Measurements from ENCODE around the gene OR52B2. TPM values are rescaled to one million over a fixed set of nuclear protein-coding genes. Genes with fewer than 3 reads are reported as not detected.

Gene OR52B2
- total RNA-seq, 2 experiments from 2014 or later: not detected

DNA sequence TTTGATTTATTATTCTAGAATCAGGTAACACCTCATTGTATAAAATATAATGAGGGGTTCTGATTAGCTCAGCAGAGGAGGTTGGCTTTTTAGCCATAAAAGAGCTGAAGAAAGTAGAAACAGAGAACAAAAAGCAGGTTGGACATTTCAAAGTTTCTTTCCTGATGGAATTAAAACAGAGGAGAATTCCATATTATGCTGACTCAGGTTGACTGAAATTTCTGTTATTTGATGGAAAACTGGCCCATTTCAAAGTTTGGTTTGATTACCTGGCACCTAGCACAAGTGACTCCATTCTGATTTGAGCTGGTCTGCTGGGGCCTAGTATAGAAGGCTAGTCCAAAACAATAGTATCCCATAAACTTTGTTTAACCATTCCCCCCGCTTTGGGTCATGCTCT lies 37.7 kb downstream of the OR52B2 start:
- DNase-seq (no peak), ATAC-seq (no peak)
- Mint-ChIP-seq H3K27me3 (peaks cover 2% of the 10 kb centered on the region), H3K4me3 (no peak overlapping the region), H3K4me1 (no peaks in the 10 kb centered on the region), H3K27ac (no peak overlapping the region), H3K36me3 (no peaks in the 10 kb centered on the region), H3K9me3 (ENCODE audit: low read depth) (no peaks in the 10 kb centered on the region)
- CTCF ChIA-PET: no interaction called here

DNA sequence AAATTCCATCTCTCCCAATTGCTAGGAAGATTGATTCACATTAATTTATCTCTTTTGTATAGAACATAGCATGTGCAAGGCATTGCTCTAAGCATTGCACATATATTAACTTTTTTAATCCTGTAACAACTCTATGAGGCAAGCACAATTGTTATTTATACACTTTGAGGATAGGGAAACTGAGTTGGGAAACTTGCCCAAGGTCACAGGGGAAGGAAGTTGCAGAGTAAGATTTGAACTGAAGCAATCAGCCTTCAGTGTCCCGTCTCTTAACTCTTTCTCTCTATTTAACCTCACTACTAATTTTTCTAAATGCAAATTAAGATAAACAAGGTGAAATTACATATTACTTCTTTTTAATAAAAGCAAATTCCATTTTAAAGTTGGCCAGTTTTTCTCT lies 40.5 kb downstream of the OR52B2 start:
- H3K27ac Mint-ChIP-seq: no peak overlapping the region
- CTCF ChIA-PET: no interaction called here
- H3K36me3 Mint-ChIP-seq: no peaks in the 10 kb centered on the region
- H3K27me3 Mint-ChIP-seq: no peaks in the 10 kb centered on the region
- H3K9me3 Mint-ChIP-seq (ENCODE audit: low read depth): no peaks in the 10 kb centered on the region
- DNase-seq: no peak
- H3K4me1 Mint-ChIP-seq: no peaks in the 10 kb centered on the region
- no peak overlapping the region for H3K4me3 Mint-ChIP-seq
- no peak for ATAC-seq

DNA sequence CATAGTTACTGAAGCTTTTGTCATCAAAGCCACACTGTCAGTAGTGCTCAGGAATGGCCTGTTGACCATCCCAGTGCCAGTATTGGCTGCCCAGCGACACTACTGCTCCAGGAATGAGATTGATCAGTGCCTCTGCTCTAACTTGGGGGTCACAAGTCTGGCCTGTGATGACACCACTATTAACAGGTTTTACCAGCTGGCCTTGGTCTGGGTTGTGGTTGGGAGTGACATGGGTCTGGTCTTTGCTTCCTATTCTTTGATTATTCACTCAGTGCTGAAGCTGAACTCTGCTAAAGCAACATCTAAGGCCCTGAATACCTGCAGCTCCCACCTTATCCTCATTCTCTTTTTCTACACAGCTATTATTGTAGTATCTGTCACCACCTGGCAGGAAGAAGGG lies 41.1 kb downstream of the OR52B2 start:
- Mint-ChIP-seq H3K27me3 (no peaks in the 10 kb centered on the region), H3K4me1 (no peaks in the 10 kb centered on the region), H3K27ac (no peak overlapping the region), H3K9me3 (ENCODE audit: low read depth) (no peaks in the 10 kb centered on the region), H3K36me3 (no peaks in the 10 kb centered on the region), H3K4me3 (no peak overlapping the region)
- ATAC-seq: no peak
- DNase-seq: no peak
- CTCF ChIA-PET: no interaction called here

DNA sequence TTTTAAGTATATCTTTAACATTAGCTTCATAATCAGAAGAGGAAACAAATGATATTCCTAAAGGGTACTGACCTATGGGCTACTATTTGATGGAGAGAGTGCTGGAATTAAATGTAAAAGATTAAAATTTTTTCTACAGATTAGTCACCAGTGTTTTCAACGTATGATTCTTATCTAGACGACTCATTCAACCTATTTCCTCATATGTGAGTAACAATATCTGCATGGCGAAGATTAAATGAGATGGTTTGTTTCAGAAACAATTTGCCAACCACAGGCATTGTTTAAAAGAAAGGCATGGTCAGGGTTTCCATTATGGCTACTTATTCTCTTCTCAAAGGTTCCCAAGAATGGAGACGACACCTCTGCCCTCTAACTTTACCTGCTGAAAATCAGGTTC lies 42.2 kb downstream of the OR52B2 start:
- Mint-ChIP-seq H3K27ac (no peak overlapping the region), H3K4me1 (no peaks in the 10 kb centered on the region), H3K27me3 (no peaks in the 10 kb centered on the region), H3K9me3 (ENCODE audit: low read depth) (no peaks in the 10 kb centered on the region), H3K36me3 (no peaks in the 10 kb centered on the region), H3K4me3 (no peak overlapping the region)
- DNase-seq (no peak), ATAC-seq (no peak)
- CTCF ChIA-PET: no interaction called here

DNA sequence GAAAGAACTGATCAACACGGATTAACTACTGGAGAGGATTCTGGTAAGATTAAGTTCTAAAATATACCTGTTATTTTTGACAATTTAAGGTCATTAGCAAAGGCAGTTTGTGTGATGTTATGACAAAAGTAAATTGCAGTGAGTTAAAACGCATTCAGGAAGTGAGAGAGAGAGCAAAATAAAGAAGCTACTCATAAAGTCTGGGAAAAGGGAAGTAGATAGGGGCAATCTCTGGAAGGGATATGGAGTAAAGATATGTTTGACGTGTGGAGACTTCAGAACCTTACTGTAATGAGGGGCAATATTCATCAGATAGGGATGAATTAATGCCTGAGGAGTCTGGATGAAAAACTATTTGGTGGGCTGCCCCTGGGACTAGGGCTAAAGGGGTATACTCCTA lies 45.9 kb downstream of the OR52B2 start:
- no peaks in the 10 kb centered on the region for H3K9me3 Mint-ChIP-seq (ENCODE audit: low read depth)
- H3K4me3 Mint-ChIP-seq: no peak overlapping the region
- H3K27me3 Mint-ChIP-seq: no peaks in the 10 kb centered on the region
- H3K36me3 Mint-ChIP-seq: no peaks in the 10 kb centered on the region
- no peak overlapping the region for H3K27ac Mint-ChIP-seq
- DNase-seq: no peak
- ATAC-seq: no peak
- H3K4me1 Mint-ChIP-seq: no peaks in the 10 kb centered on the region
- CTCF ChIA-PET: interaction anchor here (1.6 kb wide), 1 partner anchor 45 kb away, joined by 3 read pairs; no protein-coding TSS in a partner anchor

Other genes with a start within 250 kb of the OR52B2 start
- not detected for gene OR56A3, start 228.1 kb downstream of the OR52B2 start, total RNA-seq
- not detected for gene OR56A5, start 201.8 kb downstream of the OR52B2 start, total RNA-seq
- not detected for gene OR52L1, start 183.3 kb downstream of the OR52B2 start, total RNA-seq
- not detected for gene OR56A4, start 163.4 kb downstream of the OR52B2 start, total RNA-seq
- gene OR56A1, start 139.6 kb downstream of the OR52B2 start, total RNA-seq: not detected
- not detected for gene OR56B4, start 62.6 kb downstream of the OR52B2 start, total RNA-seq
- not detected for gene OR52W1, start 28.9 kb upstream of the OR52B2 start, total RNA-seq
- not detected for gene C11orf42, start 35.2 kb upstream of the OR52B2 start, total RNA-seq
- gene FHIP1B, start 64.3 kb upstream of the OR52B2 start, total RNA-seq: 10 to 100 TPM; 17.3 to 19.9 TPM
- under 1 TPM in 1 of 2 experiments, not detected in 1; 0.26 TPM for gene CNGA4, start 68.8 kb upstream of the OR52B2 start, total RNA-seq
- not detected for gene CCKBR, start 89.5 kb upstream of the OR52B2 start, total RNA-seq
- 10 to 100 TPM in 1 of 2 experiments, 1 to 10 TPM in 1; 4.9 to 18.7 TPM for gene CAVIN3, start 150.2 kb upstream of the OR52B2 start, total RNA-seq
- 10 to 100 TPM; 38.9 to 41.9 TPM for gene SMPD1, start 220.1 kb upstream of the OR52B2 start, total RNA-seq
- gene APBB1, start 248.8 kb upstream of the OR52B2 start, total RNA-seq: 10 to 100 TPM; 38.7 to 43.4 TPM

Measured in activated CD8-positive, alpha-beta memory T cell treated with anti-CD3 and anti-CD28 coated beads, Interleukin-2, amount 10 ng/mL, durations not matched to agents 7 days and 5 days (primary cell).